HepG2 (cell line): ENCODE measurements around the gene SHISA9. TPM values are rescaled to one million over a fixed set of nuclear protein-coding genes. Genes with fewer than 3 reads are reported as not detected.

Experiments used
- BRD4 ChIP-seq: sonication (generic); formaldehyde crosslinking; IDR thresholded peaks from 2 replicates; pipeline ENCODE4 v1.4.0; 2020; ENCODE audit warnings: missing genetic modification reagents
- CENPX ChIP-seq: sonication (generic); formaldehyde crosslinking; IDR thresholded peaks from 2 replicates; pipeline ENCODE4 v1.9.0; 2021; ENCODE audit warnings: mild to moderate bottlenecking, missing genetic modification reagents, moderate library complexity
- CREM ChIP-seq, 2 experiments: sonication (generic) in 1 of 2; formaldehyde crosslinking in 1 of 2; IDR thresholded peaks; 2 replicates each; pipeline versions ENCODE4 v1.4.0 to v1.6.1; 2016 to 2020; ENCODE audit warnings: antibody characterized with exemption in 1 of 2, mild to moderate bottlenecking in 1 of 2, missing genetic modification reagents in 1 of 2
- CSRNP2 ChIP-seq: sonication (generic); formaldehyde crosslinking; conservative IDR thresholded peaks from 2 replicates; pipeline ENCODE4 v1.8.0; 2022; ENCODE audit warnings: low read depth, missing genetic modification reagents
- DMAP1 ChIP-seq: IDR thresholded peaks from 2 replicates; pipeline ENCODE4 v1.6.1; 2016
- ELF3 ChIP-seq: IDR thresholded peaks from 2 replicates; pipeline ENCODE4 v1.6.1; 2016; ENCODE audit warnings: missing genetic modification reagents, missing compliant biosample characterization
- EP300 ChIP-seq, 3 experiments: sonication (generic) in 1 of 3; formaldehyde crosslinking in 1 of 3; IDR thresholded peaks; 2 replicates each; pipeline versions ENCODE4 v1.5.1 to v1.6.1; 2011 to 2020; ENCODE audit warnings: low read depth in 2 of 3, low read length in 2 of 3, borderline replicate concordance in 1 of 3, improper control_type of control experiment in 1 of 3, mild to moderate bottlenecking in 1 of 3, missing genetic modification reagents in 1 of 3, moderate library complexity in 1 of 3
- FOSL1 ChIP-seq: sonication (generic); formaldehyde crosslinking; IDR thresholded peaks from 2 replicates; pipeline ENCODE4 v1.9.0; 2021; ENCODE audit warnings: missing genetic modification reagents, borderline replicate concordance
- HMG20B ChIP-seq: conservative IDR thresholded peaks from 2 replicates; pipeline ENCODE4 v1.6.1; 2016; ENCODE audit warnings: missing genetic modification reagents, missing compliant biosample characterization
- KDM6A ChIP-seq: IDR thresholded peaks from 2 replicates; pipeline ENCODE4 v1.6.1; 2016; ENCODE audit warnings: low read depth
- MIER2 ChIP-seq: IDR thresholded peaks from 2 replicates; pipeline ENCODE4 v1.6.1; 2016; ENCODE audit warnings: missing biosample characterization, missing genetic modification reagents
- PATZ1 ChIP-seq: sonication (generic); formaldehyde crosslinking; IDR thresholded peaks from 2 replicates; pipeline ENCODE4 v1.4.0; 2020; ENCODE audit warnings: missing genetic modification reagents
- PBX2 ChIP-seq: IDR thresholded peaks from 2 replicates; pipeline ENCODE4 v1.6.1; 2016; ENCODE audit warnings: control low read depth
- POGK ChIP-seq: sonication (generic); formaldehyde crosslinking; conservative IDR thresholded peaks from 2 replicates; pipeline ENCODE4 v1.8.0; 2022; ENCODE audit warnings: mild to moderate bottlenecking, moderate library complexity, missing genetic modification reagents
- POLR2A ChIP-seq, 2 experiments: IDR thresholded peaks; 2 replicates each; pipeline ENCODE4 v1.6.1; 2011; ENCODE audit warnings: low read depth in 2 of 2, low read length in 2 of 2, mild to moderate bottlenecking in 1 of 2, moderate library complexity in 1 of 2; ENCODE audit not compliant: insufficient read depth in 1 of 2
- RFXANK ChIP-seq: IDR thresholded peaks from 2 replicates; pipeline ENCODE4 v1.6.1; 2016
- SETDB1 ChIP-seq: sonication (generic); formaldehyde crosslinking; IDR thresholded peaks from 2 replicates; pipeline ENCODE4 v1.5.1; 2020; ENCODE audit warnings: missing genetic modification reagents, mild to moderate bottlenecking, borderline replicate concordance
- U2AF1 ChIP-seq: fragments of 200-400 bp; formaldehyde crosslinking; optimal IDR thresholded peaks from 2 replicates; pipeline ENCODE3; 2017; ENCODE audit warnings: mild to moderate bottlenecking, low read depth, low read length
- ZFP82 ChIP-seq: sonication (generic); formaldehyde crosslinking; IDR thresholded peaks from 2 replicates; pipeline ENCODE4 v1.5.1; 2020; ENCODE audit warnings: mild to moderate bottlenecking, missing genetic modification reagents, borderline replicate concordance
- ZMYM3 ChIP-seq: sonication (generic); formaldehyde crosslinking; IDR thresholded peaks from 2 replicates; pipeline ENCODE4 v1.5.1; 2020; ENCODE audit warnings: mild to moderate bottlenecking, missing genetic modification reagents
- ZNF292 ChIP-seq: sonication (generic); formaldehyde crosslinking; IDR thresholded peaks from 2 replicates; pipeline ENCODE4 v1.8.1; 2022; ENCODE audit warnings: mild to moderate bottlenecking, low read depth, missing genetic modification reagents, borderline replicate concordance
- ZNF501 ChIP-seq: sonication (generic); formaldehyde crosslinking; IDR thresholded peaks from 2 replicates; pipeline ENCODE4 v1.5.1; 2020; ENCODE audit warnings: mild to moderate bottlenecking, moderate library complexity, missing genetic modification reagents
- ZNF605 ChIP-seq: sonication (generic); formaldehyde crosslinking; IDR thresholded peaks from 2 replicates; pipeline ENCODE4 v1.8.0; 2022; ENCODE audit warnings: mild to moderate bottlenecking, missing genetic modification reagents
- ZNF614 ChIP-seq: IDR thresholded peaks from 2 replicates; pipeline ENCODE4 v1.6.1; 2018; ENCODE audit warnings: missing biosample characterization, missing genetic modification reagents, inconsistent platforms, borderline replicate concordance
- polyA plus RNA-seq, 8 experiments: library from polyadenylated mRNA; depleted of rRNA in 3 of 8; stranded (reverse) in 7 of 8; unstranded in 1 of 8; fragments of >200 nt; fragmentation: Illumina TruSeq in 4 of 8; extraction: Trizol in 4 of 8; gene quantifications; 2 replicates each; pipeline versions ENCODE4 v1.2.1 to v1.2.3, GENCODE V29; 2011 to 2016; ENCODE audit warnings: low read depth in 4 of 8, missing spikeins in 1 of 8, mixed read lengths in 1 of 8; ENCODE audit not compliant: insufficient read depth in 1 of 8
- total RNA-seq, 5 experiments: library from RNA; depleted of rRNA; stranded (reverse); fragments of >200 nt; fragmentation: Illumina TruSeq; extraction: Trizol; gene quantifications; 2 replicates each; pipeline ENCODE4 v1.2.3, GENCODE V29; 2016; ENCODE audit warnings: low read depth in 1 of 5

The SHISA9 gene
- total and polyA plus RNA-seq, 2 of the 13 experiments (the other 11 are each of a cell fraction or from before 2014, with no cell fraction given), result 0.01 TPM; not detected in 1

GRCh38 chr16:13110124-13110796 lies 208.9 kb downstream of the SHISA9 start (continued):
- TF ChIP-seq POGK (CRISPR knock-in tag) (peak; percentile 65; the same call in 1 of the 2 replicates), U2AF1 (no peak), HMG20B (CRISPR knock-in tag) (0 out of 2 replicates have a peak, but pooled peaks have one; percentile 30), POLR2A (IDR thresholded peaks at IDR 0.05; ENCODE audit: insufficient read depth in 1 of 2, low read depth in 2 of 2, low read length in 2 of 2) (peak in 1 of 2 experiments; percentile 56; a peak in 2 of 4 replicates), DMAP1 (peak; percentile 86), CSRNP2 (CRISPR knock-in tag) (no peak), ZNF614 (CRISPR knock-in tag) (peak; percentile 87), ZNF292 (CRISPR knock-in tag) (peak; percentile 97), ZNF605 (CRISPR knock-in tag) (peak; percentile 89), ZNF501 (CRISPR knock-in tag) (peak; percentile 70), RFXANK (CRISPR knock-in tag) (0 out of 2 replicates have a peak, but pooled peaks have one; percentile 17), FOSL1 (CRISPR knock-in tag) (peak; percentile 97), MIER2 (CRISPR knock-in tag) (peak; percentile 85; the same call in 1 of the 2 replicates), PBX2 (CRISPR knock-in tag) (peak; percentile 67; the same call in 1 of the 2 replicates), ZMYM3 (CRISPR knock-in tag) (peak; percentile 28; the same call in 1 of the 2 replicates), CREM (IDR thresholded peaks at IDR 0.05) (peak; percentile 72; the same call in 1 of the 2 replicates), CREM (CRISPR knock-in tag; IDR thresholded peaks at IDR 0.05) (no peak), ZFP82 (no peak), EP300 (IDR thresholded peaks at IDR 0.05; ENCODE audit: low read depth in 2 of 2, low read length in 2 of 2) (peak; percentile 90 to 96; a peak in 3 of 4 replicates), EP300 (CRISPR knock-in tag; IDR thresholded peaks at IDR 0.05; ENCODE audit: borderline replicate concordance) (peak; percentile 91), ELF3 (CRISPR knock-in tag) (peak; percentile 45; the same call in 1 of the 2 replicates), SETDB1 (CRISPR knock-in tag) (no peak), CENPX (CRISPR knock-in tag) (no peak), BRD4 (no peak), KDM6A (peak; percentile 74; the same call in 1 of the 2 replicates), PATZ1 (CRISPR knock-in tag) (peak; percentile 37; the same call in 1 of the 2 replicates)
